Endodermal cell (in vitro differentiated cells): ENCODE results near the gene PTPRO. TPM values are rescaled to one million over a fixed set of nuclear protein-coding genes. Genes with fewer than 3 reads are reported as not detected.

Experiments used
- DNase-seq: peaks from one replicate; pipeline ENCODE4 v3.0.0-alpha.2; 2017
- H3K27ac ChIP-seq: 2 replicates; pipeline ENCODE4 v1.5.1; 2013; ENCODE audit warnings: mild to moderate bottlenecking, low read depth, low read length, moderate library complexity
- H3K27me3 ChIP-seq: 2 replicates; pipeline ENCODE4 v1.6.1; 2013; ENCODE audit warnings: mild to moderate bottlenecking, low read length, moderate library complexity; ENCODE audit not compliant: insufficient read depth, control insufficient read depth, poor library complexity, severe bottlenecking
- H3K36me3 ChIP-seq: 2 replicates; pipeline ENCODE4 v1.7.0; 2013; ENCODE audit warnings: mild to moderate bottlenecking, low read length, moderate library complexity; ENCODE audit not compliant: control insufficient read depth, insufficient read depth
- H3K4me1 ChIP-seq: one replicate; pipeline ENCODE4 v1.7.0; 2013; ENCODE audit warnings: low read length; ENCODE audit not compliant: control insufficient read depth, insufficient read depth
- H3K4me3 ChIP-seq: 2 replicates; pipeline ENCODE4 v1.5.1; 2013; ENCODE audit warnings: mild to moderate bottlenecking, low read length, moderate library complexity
- H3K9ac ChIP-seq: 2 replicates; pipeline ENCODE4 v1.6.1; 2013; ENCODE audit warnings: mild to moderate bottlenecking, low read length, moderate library complexity; ENCODE audit not compliant: poor library complexity, severe bottlenecking; ENCODE audit errors: extremely low read depth
- H3K9me3 ChIP-seq: 2 replicates; pipeline ENCODE4 v1.6.1; 2013; ENCODE audit warnings: mild to moderate bottlenecking, low read length, moderate library complexity; ENCODE audit not compliant: control insufficient read depth
- H3K27ac Mint-ChIP-seq: 2 replicates; pipeline ENCODE4 v1.8.0; 2020; ENCODE audit warnings: mixed read lengths
- H3K27me3 Mint-ChIP-seq: 2 replicates; pipeline ENCODE4 v1.8.0; 2021; ENCODE audit warnings: mild to moderate bottlenecking, mixed read lengths; ENCODE audit not compliant: insufficient read depth
- H3K36me3 Mint-ChIP-seq: 2 replicates; pipeline ENCODE4 v1.8.0; 2020; ENCODE audit warnings: low read depth, mixed read lengths
- H3K4me1 Mint-ChIP-seq: 2 replicates; pipeline ENCODE4 v1.8.0; 2020; ENCODE audit warnings: mixed read lengths
- H3K4me3 Mint-ChIP-seq: 2 replicates; pipeline ENCODE4 v1.8.0; 2020; ENCODE audit warnings: mild to moderate bottlenecking, moderate library complexity, mixed read lengths
- H3K9me3 Mint-ChIP-seq: 2 replicates; pipeline ENCODE4 v1.8.0; 2020; ENCODE audit warnings: mild to moderate bottlenecking, mixed read lengths
- WGBS, 2 experiments: methylation state at CpG; one replicate each; pipeline versions ENCODE4 v1.1.5 to v1.1.7; 2013; ENCODE audit warnings: missing lambda C conversion rate in 2 of 2, mixed read lengths in 1 of 2; ENCODE audit not compliant: insufficient coverage in 1 of 2, insufficient read length in 1 of 2; 5-methylcytosine and 5-hydroxymethylcytosine counted together
- total RNA-seq, 2 donors: library from RNA; stranded (reverse); fragmentation: NEBNext Ultra II Directional in 1 of 2; extraction: Animal tissue kit (Norgen Biotek cat#: 25700) in 1 of 2; gene quantifications; 2 replicates in 1 of 2; 3 replicates in 1 of 2; pipeline ENCODE4 v1.2.1, GENCODE V29; 2021
- TF ChIP-seq, protein P1 (sequence below): fragments of 200-600 bp; sonication (generic); conservative IDR thresholded peaks from 2 replicates; pipeline ENCODE4 v1.5.0; 2021; ENCODE audit warnings: antibody characterized with exemption, mild to moderate bottlenecking

PTPRO gene
- total RNA-seq, 2 donors from 2014 or later, result 0.31 TPM; not detected in 1

GRCh38 chr12:15405606-15406005 is 83.3 kb downstream of the PTPRO start:
- no peaks in the 10 kb centered on the region for H3K36me3 ChIP-seq
- Mint-ChIP-seq H3K4me3 (no peak overlapping the region), H3K27ac (no peak overlapping the region), H3K27me3 (no peaks in the 10 kb centered on the region), H3K36me3 (no peaks in the 10 kb centered on the region), H3K4me1 (no peaks in the 10 kb centered on the region), H3K9me3 (no peaks in the 10 kb centered on the region)
- WGBS, 2 experiments, result 92 to 95% methylated on average over 1 of the region's 2 CpGs
- no peaks in the 10 kb centered on the region for H3K9me3 ChIP-seq
- no peak for DNase-seq
- peaks cover 5% of the 10 kb centered on the region for H3K27me3 ChIP-seq
- TF ChIP-seq, protein P1, sequence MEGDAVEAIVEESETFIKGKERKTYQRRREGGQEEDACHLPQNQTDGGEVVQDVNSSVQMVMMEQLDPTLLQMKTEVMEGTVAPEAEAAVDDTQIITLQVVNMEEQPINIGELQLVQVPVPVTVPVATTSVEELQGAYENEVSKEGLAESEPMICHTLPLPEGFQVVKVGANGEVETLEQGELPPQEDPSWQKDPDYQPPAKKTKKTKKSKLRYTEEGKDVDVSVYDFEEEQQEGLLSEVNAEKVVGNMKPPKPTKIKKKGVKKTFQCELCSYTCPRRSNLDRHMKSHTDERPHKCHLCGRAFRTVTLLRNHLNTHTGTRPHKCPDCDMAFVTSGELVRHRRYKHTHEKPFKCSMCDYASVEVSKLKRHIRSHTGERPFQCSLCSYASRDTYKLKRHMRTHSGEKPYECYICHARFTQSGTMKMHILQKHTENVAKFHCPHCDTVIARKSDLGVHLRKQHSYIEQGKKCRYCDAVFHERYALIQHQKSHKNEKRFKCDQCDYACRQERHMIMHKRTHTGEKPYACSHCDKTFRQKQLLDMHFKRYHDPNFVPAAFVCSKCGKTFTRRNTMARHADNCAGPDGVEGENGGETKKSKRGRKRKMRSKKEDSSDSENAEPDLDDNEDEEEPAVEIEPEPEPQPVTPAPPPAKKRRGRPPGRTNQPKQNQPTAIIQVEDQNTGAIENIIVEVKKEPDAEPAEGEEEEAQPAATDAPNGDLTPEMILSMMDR, result no peak
- H3K27ac ChIP-seq, result no peak overlapping the region
- H3K4me3 ChIP-seq, result no peak overlapping the region
- H3K4me1 ChIP-seq, result no peaks in the 10 kb centered on the region
- H3K9ac ChIP-seq, result no peak overlapping the region

- Histone ChIP-seq H3K36me3 (no peaks in the 10 kb centered on the region), H3K4me3 (no peak overlapping the region), H3K9ac (no peak overlapping the region), H3K4me1 (no peaks in the 10 kb centered on the region), H3K9me3 (no peaks in the 10 kb centered on the region), H3K27ac (no peak overlapping the region), H3K27me3 (peaks cover 5% of the 10 kb centered on the region)
- Mint-ChIP-seq H3K4me3 (no peak overlapping the region), H3K27me3 (no peaks in the 10 kb centered on the region), H3K4me1 (no peaks in the 10 kb centered on the region), H3K9me3 (no peaks in the 10 kb centered on the region), H3K36me3 (no peaks in the 10 kb centered on the region), H3K27ac (no peak overlapping the region)
- WGBS, 2 experiments, result 93 to 96% methylated on average over 2 of the region's 2 CpGs
- TF ChIP-seq, protein P1, result no peak
- DNase-seq, result no peak
Observed at GRCh38 chr12:15407025-15407424, 84.7 kb downstream of the PTPRO start.

DNA sequence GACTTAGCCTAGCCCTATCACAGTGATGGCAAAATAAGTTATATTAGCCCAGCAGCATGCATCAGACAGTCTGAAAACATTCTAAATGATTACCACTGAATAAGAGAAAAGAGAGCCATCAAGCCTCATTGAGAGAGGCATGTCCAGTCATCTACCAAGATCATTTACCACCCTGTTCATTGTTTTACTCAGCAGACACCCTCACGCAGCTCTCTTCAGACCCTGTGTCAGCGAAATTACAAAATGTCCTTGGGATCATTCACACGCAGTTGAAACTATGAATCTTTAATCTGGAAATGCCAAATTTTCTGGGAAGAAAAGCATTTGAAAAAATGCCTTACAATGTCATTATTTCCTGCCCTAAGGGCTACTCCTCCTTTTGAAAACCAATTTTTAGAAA is 89.5 kb downstream of the PTPRO start:
- H3K4me3 ChIP-seq, result no peak overlapping the region
- H3K36me3 Mint-ChIP-seq, result no peaks in the 10 kb centered on the region

More for the DNA sequence above, 89.5 kb downstream of the PTPRO start:
- no peak for DNase-seq
- Histone ChIP-seq H3K9ac (no peak overlapping the region), H3K36me3 (no peaks in the 10 kb centered on the region), H3K27me3 (peaks cover 2% of the 10 kb centered on the region), H3K9me3 (no peaks in the 10 kb centered on the region), H3K27ac (no peak overlapping the region), H3K4me1 (no peaks in the 10 kb centered on the region)
- no peaks in the 10 kb centered on the region for H3K9me3 Mint-ChIP-seq
- H3K27me3 Mint-ChIP-seq, result no peaks in the 10 kb centered on the region
- H3K4me3 Mint-ChIP-seq, result no peak overlapping the region
- TF ChIP-seq, protein P1, result no peak
- H3K27ac Mint-ChIP-seq, result no peak overlapping the region
- WGBS, 2 experiments, result 88 to 92% methylated on average over 3 of the region's 3 CpGs
- H3K4me1 Mint-ChIP-seq, result no peaks in the 10 kb centered on the region
